Smooth muscle cell (in vitro differentiated cells): ENCODE data around the gene CNTNAP2. TPM values are rescaled to one million over a fixed set of nuclear protein-coding genes. Genes with fewer than 3 reads are reported as not detected.
A peak's percentile ranks its signal among the peaks of the same experiment; 100 is the strongest.

Source experiments
- DNase-seq: peaks from one replicate; lab custom pipeline; 2025; ENCODE audit not compliant: unreplicated experiment; lab: John Stamatoyannopoulos, UW
- H2AFZ ChIP-seq: fragments of 200-600 bp; sonication (generic); 2 replicates; pipeline ENCODE4 v1.6.0; 2016; ENCODE audit warnings: antibody characterized with exemption, low read depth, mild to moderate bottlenecking
- H3F3A ChIP-seq: fragments of 200-600 bp; sonication (generic); 2 replicates; pipeline ENCODE4 v1.6.0; 2017; ENCODE audit warnings: antibody characterized with exemption, low read depth
- H3K27ac ChIP-seq: fragments of 200-600 bp; sonication (generic); 2 replicates; pipeline ENCODE4 v1.5.1; 2016; ENCODE audit warnings: low read depth, mild to moderate bottlenecking
- H3K27me3 ChIP-seq: fragments of 200-600 bp; sonication (generic); 2 replicates; pipeline ENCODE4 v1.6.1; 2016; ENCODE audit warnings: low read depth, mild to moderate bottlenecking
- H3K36me3 ChIP-seq: fragments of 200-600 bp; sonication (generic); 2 replicates; pipeline ENCODE4 v1.5.1; 2016; ENCODE audit warnings: low read depth
- H3K4me1 ChIP-seq: fragments of 200-600 bp; sonication (generic); 2 replicates; pipeline ENCODE4 v1.5.1; 2016; ENCODE audit warnings: low read depth
- H3K4me2 ChIP-seq: fragments of 200-600 bp; sonication (generic); 2 replicates; pipeline ENCODE4 v1.6.0; 2016; ENCODE audit warnings: mild to moderate bottlenecking
- H3K4me3 ChIP-seq: fragments of 200-600 bp; sonication (generic); 2 replicates; pipeline ENCODE4 v1.5.1; 2016; ENCODE audit warnings: mild to moderate bottlenecking
- H3K79me2 ChIP-seq: fragments of 200-600 bp; sonication (generic); 2 replicates; pipeline ENCODE4 v1.6.0; 2016; ENCODE audit warnings: low read depth, mild to moderate bottlenecking
- H3K9ac ChIP-seq: fragments of 200-600 bp; sonication (generic); 2 replicates; pipeline ENCODE4 v1.6.0; 2016; ENCODE audit warnings: low read depth
- H3K9me3 ChIP-seq: fragments of 200-600 bp; sonication (generic); replicated peaks from 2 replicates; pipeline ENCODE4 v1.5.1; 2016; ENCODE audit warnings: low read depth
- H4K20me1 ChIP-seq: fragments of 200-600 bp; sonication (generic); 2 replicates; pipeline ENCODE4 v1.6.0; 2016; ENCODE audit warnings: low read depth
- whole genome bisulfite sequencing: methylation state at CpG from one replicate; pipeline ENCODE4 v1.1.7; 2016; ENCODE audit warnings: low lambda C conversion rate; 5-methylcytosine and 5-hydroxymethylcytosine counted together
- polyA plus RNA-seq: library from polyadenylated mRNA; unstranded; fragments of >200 nt; fragmentation: Nextera tagmentation; extraction: Ambion mirVana; gene quantifications from 2 replicates; pipeline ENCODE4 v1.2.1, GENCODE V29; 2016
- total RNA-seq: library from RNA; depleted of rRNA; stranded (reverse); fragments of >200 nt; gene quantifications from 2 replicates; pipeline ENCODE4 v1.2.3, GENCODE V29; 2014
- TF ChIP-seq, protein P1 (sequence below): fragments of 200-600 bp; sonication (generic); IDR thresholded peaks from 2 replicates; pipeline ENCODE4 v1.5.1; 2017; ENCODE audit warnings: borderline replicate concordance, mild to moderate bottlenecking, antibody characterized with exemption; ENCODE audit not compliant: insufficient read depth, poor library complexity, severe bottlenecking

The CNTNAP2 gene
- total and polyA plus RNA-seq, 2 experiments from 2014 or later, result 1.7 to 9.0 TPM

DNA sequence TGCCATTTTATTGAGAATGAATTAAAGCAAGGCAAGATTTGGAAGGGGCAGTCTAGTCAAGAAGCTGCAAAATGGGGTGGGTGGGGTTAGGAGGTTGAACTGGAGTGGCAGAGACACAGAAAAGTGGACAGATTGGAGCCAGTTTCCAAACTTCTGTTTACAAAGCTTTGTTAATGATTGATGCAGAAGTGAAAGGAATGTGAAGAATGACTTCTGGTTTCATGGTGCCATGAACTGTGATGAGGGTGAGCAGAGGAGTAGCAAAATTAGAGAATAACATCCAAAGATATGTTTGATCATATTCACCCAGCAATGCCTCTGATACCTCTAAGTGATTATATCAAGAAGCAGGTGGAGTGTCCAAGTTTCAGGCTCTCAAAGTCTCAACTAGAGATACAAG lies 1356.0 kb downstream of the CNTNAP2 start:
- Histone ChIP-seq H2AFZ (no peak overlapping the region), H3K27ac (no peak overlapping the region), H3K27me3 (no peaks in the 10 kb centered on the region), H3K9ac (no peak overlapping the region), H3K4me2 (no peak overlapping the region), H3K9me3 (no peaks in the 10 kb centered on the region), H3K36me3 (no peaks in the 10 kb centered on the region), H3K4me1 (no peaks in the 10 kb centered on the region), H4K20me1 (no peaks in the 10 kb centered on the region), H3F3A (no peaks in the 10 kb centered on the region), H3K4me3 (no peak overlapping the region), H3K79me2 (no peaks in the 10 kb centered on the region)
- TF ChIP-seq, protein P1, sequence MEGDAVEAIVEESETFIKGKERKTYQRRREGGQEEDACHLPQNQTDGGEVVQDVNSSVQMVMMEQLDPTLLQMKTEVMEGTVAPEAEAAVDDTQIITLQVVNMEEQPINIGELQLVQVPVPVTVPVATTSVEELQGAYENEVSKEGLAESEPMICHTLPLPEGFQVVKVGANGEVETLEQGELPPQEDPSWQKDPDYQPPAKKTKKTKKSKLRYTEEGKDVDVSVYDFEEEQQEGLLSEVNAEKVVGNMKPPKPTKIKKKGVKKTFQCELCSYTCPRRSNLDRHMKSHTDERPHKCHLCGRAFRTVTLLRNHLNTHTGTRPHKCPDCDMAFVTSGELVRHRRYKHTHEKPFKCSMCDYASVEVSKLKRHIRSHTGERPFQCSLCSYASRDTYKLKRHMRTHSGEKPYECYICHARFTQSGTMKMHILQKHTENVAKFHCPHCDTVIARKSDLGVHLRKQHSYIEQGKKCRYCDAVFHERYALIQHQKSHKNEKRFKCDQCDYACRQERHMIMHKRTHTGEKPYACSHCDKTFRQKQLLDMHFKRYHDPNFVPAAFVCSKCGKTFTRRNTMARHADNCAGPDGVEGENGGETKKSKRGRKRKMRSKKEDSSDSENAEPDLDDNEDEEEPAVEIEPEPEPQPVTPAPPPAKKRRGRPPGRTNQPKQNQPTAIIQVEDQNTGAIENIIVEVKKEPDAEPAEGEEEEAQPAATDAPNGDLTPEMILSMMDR, result no peak
- DNase-seq, result no peak

DNA sequence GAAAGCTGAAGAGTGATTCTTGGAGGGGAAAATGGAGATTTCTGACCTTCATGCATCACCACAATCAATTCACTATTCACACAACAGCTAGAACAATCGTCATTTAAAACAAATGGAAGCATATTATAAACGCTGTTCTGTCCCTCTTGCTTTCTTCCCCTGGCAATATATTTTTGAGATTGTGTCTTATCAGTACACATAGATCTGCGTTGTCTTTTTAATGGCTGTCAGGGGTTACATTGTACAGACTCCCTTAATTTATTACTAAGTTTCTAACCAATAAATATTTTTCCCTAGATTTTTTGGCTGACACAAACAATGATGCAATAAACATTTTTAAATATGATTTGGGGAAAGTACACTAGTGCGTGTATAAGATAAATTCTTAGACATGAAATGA lies 1358.3 kb downstream of the CNTNAP2 start:
- H3K4me3 ChIP-seq, result no peak overlapping the region
- H3F3A ChIP-seq, result no peaks in the 10 kb centered on the region
- no peak overlapping the region for H3K4me2 ChIP-seq
- WGBS, result 56% methylated on average over 4 of the region's 4 CpGs
- H3K9me3 ChIP-seq, result no peaks in the 10 kb centered on the region
- no peak overlapping the region for H3K27ac ChIP-seq
- no peak overlapping the region for H3K9ac ChIP-seq
- no peaks in the 10 kb centered on the region for H3K36me3 ChIP-seq
- no peaks in the 10 kb centered on the region for H3K4me1 ChIP-seq
- no peaks in the 10 kb centered on the region for H3K27me3 ChIP-seq
- DNase-seq, result no peak
- peak overlapping the region; percentile 0 for H2AFZ ChIP-seq
- H3K79me2 ChIP-seq, result no peaks in the 10 kb centered on the region
- H4K20me1 ChIP-seq, result no peaks in the 10 kb centered on the region
- TF ChIP-seq, protein P1, result no peak

DNA sequence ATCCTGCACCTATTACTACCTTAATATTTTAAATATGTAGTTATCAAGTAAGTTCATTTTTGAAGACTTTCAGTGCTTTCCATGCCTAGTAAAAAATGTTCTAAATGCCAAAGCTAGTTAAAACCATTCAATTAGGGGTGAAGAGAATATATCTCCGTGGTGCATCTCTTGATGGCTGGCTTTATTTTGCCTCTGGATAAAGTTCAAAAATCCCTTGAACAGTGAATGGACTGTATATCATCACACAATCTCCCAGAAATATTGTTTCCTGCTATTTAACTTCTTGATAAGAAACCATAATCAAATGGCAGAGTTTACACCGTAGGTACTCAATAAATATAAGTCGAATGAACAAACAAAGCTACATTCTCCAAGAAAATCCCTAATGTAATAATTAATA lies 1360.9 kb downstream of the CNTNAP2 start:
- WGBS, result 94% methylated on average over 3 of the region's 3 CpGs

DNA sequence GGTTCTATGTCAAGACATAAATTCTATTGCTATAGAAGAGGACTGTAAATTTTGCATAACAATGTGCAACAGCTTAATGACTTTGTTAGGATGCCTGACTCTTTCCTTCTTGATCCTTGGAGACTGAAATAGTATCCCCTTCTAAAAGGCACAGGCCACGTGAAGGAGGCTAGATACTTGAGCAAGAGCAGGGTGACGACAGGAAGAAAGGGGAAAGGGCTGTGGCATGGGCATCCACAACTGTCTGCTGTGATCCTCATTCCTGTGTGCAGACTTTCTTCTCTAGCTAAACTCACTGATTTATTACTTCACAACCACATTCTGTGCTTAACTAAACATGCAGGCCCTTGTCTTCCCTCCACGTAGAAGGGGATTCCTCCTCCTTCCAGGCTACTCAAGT lies 1362.2 kb downstream of the CNTNAP2 start:
- peak overlapping the region; percentile 77 for H2AFZ ChIP-seq
- H3K79me2 ChIP-seq, result no peaks in the 10 kb centered on the region
- no peak overlapping the region for H3K9ac ChIP-seq
- no peak overlapping the region for H3K4me2 ChIP-seq
- H3K36me3 ChIP-seq, result no peaks in the 10 kb centered on the region
- no peaks in the 10 kb centered on the region for H3K9me3 ChIP-seq
- H3K27ac ChIP-seq, result no peak overlapping the region
- no peaks in the 10 kb centered on the region for H3K27me3 ChIP-seq
- TF ChIP-seq, protein P1, result no peak
- no peaks in the 10 kb centered on the region for H3K4me1 ChIP-seq
- no peaks in the 10 kb centered on the region for H3F3A ChIP-seq
- DNase-seq, result no peak
- H4K20me1 ChIP-seq, result no peaks in the 10 kb centered on the region
- no peak overlapping the region for H3K4me3 ChIP-seq
- WGBS, result 41% methylated on average over 3 of the region's 3 CpGs

More for the DNA sequence above, 1360.9 kb downstream of the CNTNAP2 start:
- Histone ChIP-seq H3K4me3 (no peak overlapping the region), H2AFZ (no peak overlapping the region), H3K4me2 (no peak overlapping the region), H3K27me3 (no peaks in the 10 kb centered on the region), H3K4me1 (no peaks in the 10 kb centered on the region), H3K79me2 (no peaks in the 10 kb centered on the region), H3K27ac (no peak overlapping the region), H3K9ac (no peak overlapping the region), H3F3A (no peaks in the 10 kb centered on the region), H3K36me3 (no peaks in the 10 kb centered on the region), H4K20me1 (no peaks in the 10 kb centered on the region), H3K9me3 (no peaks in the 10 kb centered on the region)
- DNase-seq, result no peak
- TF ChIP-seq, protein P1, result no peak
